CD4-positive, alpha-beta T cell treated with Interleukin-1 beta for 1 hour (primary cell): ENCODE results near the gene SH2D3A.

ENCODE experiments used
- DNase-seq, 2 donors: peaks; one replicate each; pipeline ENCODE4 v3.0.0-alpha.2; 2020 to 2022

SH2D3A gene

GRCh38 chr19:6736917-6737283, 30.3 kb downstream of the SH2D3A start:
- no peak for DNase-seq

GRCh38 chr19:6736169-6736916, 30.9 kb downstream of the SH2D3A start:
- peak; percentile 79 to 82 for DNase-seq

- no peak for DNase-seq
Measured at GRCh38 chr19:6735181-6735911, 31.9 kb downstream of the SH2D3A start.

DNA sequence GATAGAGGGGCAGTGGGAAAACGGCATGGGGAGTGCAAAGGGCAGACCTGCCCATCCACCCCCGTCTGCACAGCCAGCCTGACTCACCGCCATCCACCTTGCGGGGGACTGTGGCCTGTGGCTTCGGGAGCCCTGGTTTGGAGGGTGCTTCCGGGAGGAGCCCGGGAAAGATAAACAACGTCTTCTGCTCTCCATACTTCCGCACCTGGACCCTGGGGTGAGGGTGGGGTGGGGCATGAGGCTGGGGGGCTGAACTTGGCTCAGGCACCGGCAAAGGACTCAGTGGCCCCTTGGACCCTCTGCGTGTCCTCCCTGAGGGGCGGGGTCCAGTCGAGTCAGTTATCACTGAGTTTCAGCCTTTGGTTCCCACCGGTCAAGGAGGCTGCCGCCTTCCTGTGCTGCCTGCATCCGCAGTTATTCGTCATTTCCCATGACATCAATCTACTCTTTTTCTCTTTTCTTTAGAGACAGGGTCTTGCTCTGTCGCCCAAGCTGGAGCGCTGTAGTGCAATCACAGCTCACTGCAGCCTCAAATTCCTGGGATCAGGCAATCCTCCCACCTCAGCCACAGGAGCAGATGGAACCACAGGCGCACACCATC, 33.0 kb downstream of the SH2D3A start:
- no peak for DNase-seq

GRCh38 chr19:6733338-6734095, 33.7 kb downstream of the SH2D3A start:
- peak in 1 of 2 donors; percentile 18 for DNase-seq

GRCh38 chr19:6732803-6733337, 34.4 kb downstream of the SH2D3A start:
- no peak for DNase-seq

GRCh38 chr19:6731822-6732221, 35.4 kb downstream of the SH2D3A start:
- DNase-seq, result no peak

GRCh38 chr19:6730941-6731670, 36.1 kb downstream of the SH2D3A start:
- no peak for DNase-seq

- DNase-seq, result peak; percentile 21 to 48
Measured at GRCh38 chr19:6730153-6730804, 37.0 kb downstream of the SH2D3A start.

DNA sequence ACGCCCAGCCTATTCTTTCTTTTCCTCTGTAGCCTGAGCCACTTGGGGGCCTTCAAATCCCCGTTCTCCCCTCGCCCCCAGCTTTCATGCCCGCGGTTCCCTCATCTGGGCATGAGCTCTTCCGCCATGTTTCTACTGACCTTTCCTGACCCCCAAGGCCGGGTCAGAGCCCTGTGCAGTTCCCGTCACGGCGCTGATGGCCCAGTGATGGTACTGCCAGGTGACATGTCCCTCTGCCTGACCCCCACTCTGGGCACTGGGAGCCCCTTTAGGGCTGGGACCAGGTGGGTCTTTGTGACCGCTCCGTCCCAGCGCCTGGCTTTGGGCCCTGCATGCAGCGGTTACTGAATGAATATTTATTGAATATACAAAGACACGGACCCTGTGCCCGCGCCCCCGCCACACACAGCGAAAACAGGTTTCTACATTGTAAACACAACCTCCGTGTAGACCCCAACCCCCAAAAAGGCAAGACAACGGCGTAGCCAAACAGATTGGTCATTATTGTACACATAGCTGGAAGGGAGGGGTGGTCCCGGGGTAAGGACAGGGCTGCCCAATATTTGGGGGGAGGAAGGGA, 37.6 kb downstream of the SH2D3A start:
- DNase-seq, result no peak

- peak in 1 of 2 donors; percentile 44 for DNase-seq
Measured at GRCh38 chr19:6728346-6728745, 38.9 kb downstream of the SH2D3A start.

DNA sequence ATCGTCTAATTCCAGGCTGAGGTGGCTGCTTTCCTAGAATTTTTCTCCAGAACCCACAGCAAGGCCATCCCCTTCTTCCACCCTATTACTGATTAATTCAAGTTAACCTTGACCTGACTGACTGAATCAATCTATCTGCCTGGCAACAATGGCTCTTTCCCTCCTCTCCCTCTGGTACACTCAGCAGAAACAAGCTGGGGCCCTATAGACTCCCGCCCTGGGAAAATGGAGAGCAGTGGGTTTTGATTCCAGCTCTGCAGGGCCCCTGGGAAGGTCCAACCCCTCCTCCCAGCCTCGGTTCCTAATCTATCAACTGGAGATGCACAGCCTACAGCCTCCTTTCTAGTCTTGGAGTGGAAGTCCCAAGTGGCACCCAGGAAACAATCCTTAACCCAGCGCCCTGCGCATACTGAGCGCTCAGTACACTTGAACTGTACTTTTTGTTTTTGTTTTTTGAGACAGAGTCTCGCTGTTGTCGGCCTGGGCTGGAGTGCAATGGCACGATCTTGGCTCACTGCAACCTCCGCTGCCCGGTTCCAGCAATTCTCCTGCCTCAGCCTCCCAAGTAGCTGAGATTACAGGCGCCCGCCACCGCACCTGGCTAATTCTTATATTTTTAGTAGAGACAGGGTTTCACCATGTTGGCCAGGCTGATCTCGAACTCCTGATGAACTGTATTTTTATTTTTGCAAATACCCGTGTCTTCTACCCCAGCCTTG, 41.6 kb downstream of the SH2D3A start:
- no peak for DNase-seq

- DNase-seq, result no peak
Measured at GRCh38 chr19:6724631-6725492, 42.4 kb downstream of the SH2D3A start.

DNA sequence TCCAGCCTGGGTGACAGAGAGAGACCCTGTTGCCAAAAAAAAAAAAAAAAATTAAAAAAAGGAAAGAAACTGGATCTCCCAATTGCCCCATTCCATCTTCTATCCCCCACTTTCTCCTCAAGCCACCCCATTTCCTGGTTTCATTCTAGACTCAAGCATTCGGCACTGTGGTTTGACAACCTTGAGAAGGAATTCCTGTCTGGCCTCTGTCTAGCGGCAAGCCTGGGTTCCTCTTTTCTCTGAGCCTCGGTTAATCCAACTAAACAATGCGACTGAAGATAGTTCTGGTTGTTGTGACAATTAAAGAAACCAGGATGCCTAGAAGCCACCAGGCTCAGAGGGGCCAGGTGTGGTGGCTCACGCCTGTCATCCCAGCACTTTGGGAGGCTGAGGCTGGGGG, 43.5 kb downstream of the SH2D3A start:
- DNase-seq, result no peak

- no peak for DNase-seq
Measured at GRCh38 chr19:6723108-6723618, 44.1 kb downstream of the SH2D3A start.

- DNase-seq, result no peak
Measured at GRCh38 chr19:6721773-6722172, 45.5 kb downstream of the SH2D3A start.

DNA sequence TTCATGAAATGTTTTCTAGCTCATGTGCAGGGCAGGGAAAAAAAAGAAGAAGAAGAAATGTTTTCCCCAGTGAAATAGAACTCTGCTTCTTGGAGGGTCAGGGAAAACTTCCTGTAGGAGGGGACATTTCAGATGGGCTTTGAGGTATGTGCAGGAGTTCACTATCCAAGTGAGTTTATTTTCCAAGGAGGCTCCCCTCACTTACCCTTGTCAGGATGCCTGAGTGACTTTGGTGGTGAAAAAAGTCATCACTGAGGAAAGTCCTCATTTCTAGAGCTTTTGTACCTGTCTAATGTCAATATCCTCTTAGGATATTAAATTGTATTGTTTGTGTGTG, 46.1 kb downstream of the SH2D3A start:
- DNase-seq, result no peak

- DNase-seq, result peak in 1 of 2 donors; percentile 58
Measured at GRCh38 chr19:6720369-6721137, 46.7 kb downstream of the SH2D3A start, which contains the start of gene C3. Gene C3, minus strand, starts transcription at chr19:6720650. Its CDS starts 61 bp downstream, at chr19:6720589.

- no peak for DNase-seq
Measured at GRCh38 chr19:6719992-6720368, 47.3 kb downstream of the SH2D3A start.
